KOPT-K1 (cell line): Measurements from ENCODE around the gene RAD51C.
"Not testable (repeated sequence)": the region's sequence is repeated elsewhere in the genome, so short reads cannot be mapped to it uniquely, and the experiment has no call there.

Experiments used
- H3K27ac ChIP-seq: fragments of 200-600 bp; sonication (generic); 2 replicates; pipeline ENCODE4 v1.5.1; 2016; ENCODE audit warnings: antibody characterized with exemption, mild to moderate bottlenecking, low read depth, low read length; ENCODE audit not compliant: poor library complexity, severe bottlenecking
- H3K36me3 ChIP-seq: fragments of 200-600 bp; sonication (generic); 2 replicates; pipeline ENCODE4 v1.5.1; 2017; ENCODE audit warnings: antibody characterized with exemption, mild to moderate bottlenecking, low read length, moderate library complexity; ENCODE audit not compliant: insufficient read depth
- H3K9me3 ChIP-seq: fragments of 200-600 bp; sonication (generic); 2 replicates; pipeline ENCODE4 v1.5.1; 2017; ENCODE audit warnings: antibody characterized with exemption, low read length, mild to moderate bottlenecking; ENCODE audit not compliant: insufficient read depth, poor library complexity, severe bottlenecking

RAD51C gene

GRCh38 chr17:58692239-58693055 lies at the start of gene RAD51C:
Gene RAD51C, plus strand, starts transcription at chr17:58692602. Its CDS starts 42 bp downstream, at chr17:58692644.
- Histone ChIP-seq H3K36me3 (peaks cover 39% of the 10 kb centered on the region), H3K9me3 (peaks cover 5% of the 10 kb centered on the region), H3K27ac (peak within 1 kb of the TSS; percentile 83)

GRCh38 chr17:58643147-58643546 lies 49.3 kb upstream of the RAD51C start:
- H3K9me3 ChIP-seq = no peaks in the 10 kb centered on the region
- H3K27ac ChIP-seq = no peak overlapping the region
- H3K36me3 ChIP-seq = no peaks in the 10 kb centered on the region

GRCh38 chr17:58648236-58648635 lies 44.2 kb upstream of the RAD51C start:
- no peaks in the 10 kb centered on the region for H3K36me3 ChIP-seq
- no peak overlapping the region for H3K27ac ChIP-seq

GRCh38 chr17:58657962-58658803 lies 34.2 kb upstream of the RAD51C start:
- H3K27ac ChIP-seq, H3K9me3 ChIP-seq, H3K36me3 ChIP-seq: not testable (repeated sequence)

More at GRCh38 chr17:58648236-58648635, 44.2 kb upstream of the RAD51C start:
- H3K9me3 ChIP-seq = no peaks in the 10 kb centered on the region

GRCh38 chr17:58658804-58659713 lies 33.3 kb upstream of the RAD51C start:
- Histone ChIP-seq H3K36me3 (no peaks in the 10 kb centered on the region), H3K27ac (peak overlapping the region; percentile 80), H3K9me3 (no peaks in the 10 kb centered on the region)

- not testable (repeated sequence) for H3K9me3 ChIP-seq, H3K36me3 ChIP-seq
- H3K27ac ChIP-seq = peak overlapping the region; percentile 80
These were observed 32.7 kb upstream of the RAD51C start for GRCh38 chr17:58659714-58660084.

GRCh38 chr17:58660621-58661020 lies 31.8 kb upstream of the RAD51C start:
- no peak overlapping the region for H3K27ac ChIP-seq
- no peaks in the 10 kb centered on the region for H3K9me3 ChIP-seq
- H3K36me3 ChIP-seq = no peaks in the 10 kb centered on the region

- Histone ChIP-seq H3K27ac (no peak overlapping the region), H3K9me3 (no peaks in the 10 kb centered on the region), H3K36me3 (no peaks in the 10 kb centered on the region)
These were observed 30.9 kb upstream of the RAD51C start for GRCh38 chr17:58661499-58661898.

- no peaks in the 10 kb centered on the region for H3K36me3 ChIP-seq
- no peak overlapping the region for H3K27ac ChIP-seq
- H3K9me3 ChIP-seq = no peaks in the 10 kb centered on the region
These were observed 28.1 kb upstream of the RAD51C start for GRCh38 chr17:58664302-58664701.

- no peaks in the 10 kb centered on the region for H3K9me3 ChIP-seq
- no peaks in the 10 kb centered on the region for H3K36me3 ChIP-seq
- H3K27ac ChIP-seq = no peak overlapping the region
These were observed 26.2 kb upstream of the RAD51C start for GRCh38 chr17:58665946-58666857.

- H3K9me3 ChIP-seq = no peaks in the 10 kb centered on the region
- no peak overlapping the region for H3K27ac ChIP-seq
- H3K36me3 ChIP-seq = no peaks in the 10 kb centered on the region
These were observed 25.5 kb upstream of the RAD51C start for GRCh38 chr17:58666858-58667267.

GRCh38 chr17:58667934-58668597 lies 24.3 kb upstream of the RAD51C start:
- H3K9me3 ChIP-seq = no peaks in the 10 kb centered on the region
- no peaks in the 10 kb centered on the region for H3K36me3 ChIP-seq
- no peak overlapping the region for H3K27ac ChIP-seq

GRCh38 chr17:58668598-58668935 lies 23.8 kb upstream of the RAD51C start:
- H3K27ac ChIP-seq = no peak overlapping the region

GRCh38 chr17:58669853-58670252 lies 22.5 kb upstream of the RAD51C start:
- Histone ChIP-seq H3K9me3 (no peaks in the 10 kb centered on the region), H3K27ac (no peak overlapping the region), H3K36me3 (no peaks in the 10 kb centered on the region)

More at GRCh38 chr17:58668598-58668935, 23.8 kb upstream of the RAD51C start:
- no peaks in the 10 kb centered on the region for H3K9me3 ChIP-seq
- no peaks in the 10 kb centered on the region for H3K36me3 ChIP-seq
